ENCODE results near the gene C1QBP. TPM values are rescaled to one million over a fixed set of nuclear protein-coding genes. Genes with fewer than 3 reads are reported as not detected.
A peak's percentile ranks its signal among the peaks of the same experiment; 100 is the strongest.

C1QBP gene
- total RNA-seq, 1 experiment from 2014 or later, result 128 TPM

- Mint-ChIP-seq H3K27ac (ENCODE audit: unreplicated experiment) (peak within 1 kb of the TSS; percentile 92), H3K4me1 (ENCODE audit: low read depth, unreplicated experiment) (peaks cover 7% of the 10 kb centered on the region), H3K27me3 (ENCODE audit: unreplicated experiment) (no peaks in the 10 kb centered on the region), H3K36me3 (ENCODE audit: insufficient read depth, unreplicated experiment) (peaks cover 75% of the 10 kb centered on the region), H3K4me3 (ENCODE audit: low read depth, unreplicated experiment) (peak within 1 kb of the TSS; percentile 88), H3K9me3 (ENCODE audit: low read depth, unreplicated experiment) (peaks cover 8% of the 10 kb centered on the region)
- TSS peak; percentile 35 for BruUV-seq (replicated peaks)
- intact Hi-C loops (cut with micrococcal nuclease; ENCODE audit: unreplicated experiment), result no loop called here
- CTCF ChIA-PET, result interaction anchor here (0.6 to 0.9 kb wide), 3 partner anchors 46 to 1106 kb away, joined by 4 to 6 read pairs (median 4); partner anchors contain the start of gene C1QBP
- DNase-seq, result no peak
- TF ChIP-seq CTCF (IDR thresholded peaks at IDR 0.05; ENCODE audit: unreplicated experiment), result no peak
Observed at GRCh38 chr17:5485270-5486205, 46.6 kb upstream of the C1QBP start, which contains the start of gene DERL2. Gene DERL2 (minus strand): TSS chr17:5486178. CDS start chr17:5486161, 17 bp downstream.

- TF ChIP-seq CTCF (IDR thresholded peaks at IDR 0.05; ENCODE audit: unreplicated experiment), result no peak
- no peak for DNase-seq
- intact Hi-C loops (cut with micrococcal nuclease; ENCODE audit: unreplicated experiment), result no loop called here
- CTCF ChIA-PET, result no interaction called here
- H3K27me3 Mint-ChIP-seq (ENCODE audit: unreplicated experiment), result no peaks in the 10 kb centered on the region
- H3K27ac Mint-ChIP-seq (ENCODE audit: unreplicated experiment), result no peak overlapping the region
- no peaks in the 10 kb centered on the region for H3K4me1 Mint-ChIP-seq (ENCODE audit: low read depth, unreplicated experiment)
- no peaks in the 10 kb centered on the region for H3K9me3 Mint-ChIP-seq (ENCODE audit: low read depth, unreplicated experiment)
- H3K4me3 Mint-ChIP-seq (ENCODE audit: low read depth, unreplicated experiment), result no peak overlapping the region
- peaks cover 55% of the 10 kb centered on the region for H3K36me3 Mint-ChIP-seq (ENCODE audit: insufficient read depth, unreplicated experiment)
- no TSS peak for BruUV-seq (replicated peaks)
Observed at GRCh38 chr17:5481451-5481850, 42.5 kb upstream of the C1QBP start.

GRCh38 chr17:5480962-5481361 lies 42.0 kb upstream of the C1QBP start:
- no TSS peak for BruUV-seq (replicated peaks)
- Mint-ChIP-seq H3K27ac (ENCODE audit: unreplicated experiment) (no peak overlapping the region), H3K27me3 (ENCODE audit: unreplicated experiment) (no peaks in the 10 kb centered on the region), H3K4me3 (ENCODE audit: low read depth, unreplicated experiment) (no peak overlapping the region), H3K4me1 (ENCODE audit: low read depth, unreplicated experiment) (no peaks in the 10 kb centered on the region), H3K9me3 (ENCODE audit: low read depth, unreplicated experiment) (no peaks in the 10 kb centered on the region), H3K36me3 (ENCODE audit: insufficient read depth, unreplicated experiment) (peaks cover 55% of the 10 kb centered on the region)
- intact Hi-C loops (cut with micrococcal nuclease; ENCODE audit: unreplicated experiment), result no loop called here
- DNase-seq, result no peak
- TF ChIP-seq CTCF (IDR thresholded peaks at IDR 0.05; ENCODE audit: unreplicated experiment), result no peak
- CTCF ChIA-PET, result no interaction called here

- Mint-ChIP-seq H3K36me3 (ENCODE audit: insufficient read depth, unreplicated experiment) (peaks cover 49% of the 10 kb centered on the region), H3K4me1 (ENCODE audit: low read depth, unreplicated experiment) (no peaks in the 10 kb centered on the region)
- intact Hi-C loops (cut with micrococcal nuclease; ENCODE audit: unreplicated experiment), result no loop called here
Observed at GRCh38 chr17:5478992-5479391, 40.0 kb upstream of the C1QBP start.

More at GRCh38 chr17:5478992-5479391, 40.0 kb upstream of the C1QBP start:
- Mint-ChIP-seq H3K27me3 (ENCODE audit: unreplicated experiment) (no peaks in the 10 kb centered on the region), H3K4me3 (ENCODE audit: low read depth, unreplicated experiment) (no peak overlapping the region), H3K27ac (ENCODE audit: unreplicated experiment) (no peak overlapping the region), H3K9me3 (ENCODE audit: low read depth, unreplicated experiment) (no peaks in the 10 kb centered on the region)
- CTCF ChIA-PET, result no interaction called here
- no TSS peak for BruUV-seq (replicated peaks)
- DNase-seq, result no peak
- no peak for TF ChIP-seq CTCF (IDR thresholded peaks at IDR 0.05; ENCODE audit: unreplicated experiment)
